Measurements from ENCODE around the gene PRKCB. TPM values are rescaled to one million over a fixed set of nuclear protein-coding genes. Genes with fewer than 3 reads are reported as not detected.
"Not testable (repeated sequence)": the region's sequence is repeated elsewhere in the genome, so short reads cannot be mapped to it uniquely, and the experiment has no call there.

Gene PRKCB
- total and polyA plus RNA-seq, 12 donors = 0.30 to 8.8 (median 1.1) TPM

DNA sequence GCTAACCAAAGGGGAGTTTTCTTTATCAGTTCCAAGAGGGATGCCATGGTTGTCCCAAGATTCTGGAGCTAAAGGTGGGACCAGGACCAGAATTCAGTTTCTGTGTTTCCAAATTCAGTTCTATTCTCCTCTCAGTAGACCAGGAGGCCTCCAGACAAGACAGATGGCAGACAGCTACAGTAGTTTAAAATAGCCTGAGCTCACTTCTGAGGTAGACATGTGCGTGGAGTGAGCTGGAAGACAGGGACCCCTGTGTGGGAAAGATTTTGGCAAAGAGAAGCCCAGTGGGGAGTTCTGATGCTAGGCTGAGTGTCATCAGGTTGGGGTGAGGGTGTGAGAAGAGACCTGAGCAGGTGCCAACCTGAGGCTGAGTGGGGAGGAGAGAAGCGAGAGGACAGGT lies 95.4 kb downstream of the PRKCB start:
- no peak for ATAC-seq
- Histone ChIP-seq H3K36me3 (no peaks in the 10 kb centered on the region), H3K4me1 (no peaks in the 10 kb centered on the region), H3K9me3 (no peaks in the 10 kb centered on the region), H3K4me3 (no peak overlapping the region), H3K27me3 (peaks cover 0 to 6% (median 0%) of the 10 kb centered on the region in 7 donors), H3K27ac (no peak overlapping the region)
- no peak for DNase-seq
- WGBS, 2 donors = 85 to 89% methylated on average over 2 of the region's 2 CpGs
- TF ChIP-seq, protein P1, sequence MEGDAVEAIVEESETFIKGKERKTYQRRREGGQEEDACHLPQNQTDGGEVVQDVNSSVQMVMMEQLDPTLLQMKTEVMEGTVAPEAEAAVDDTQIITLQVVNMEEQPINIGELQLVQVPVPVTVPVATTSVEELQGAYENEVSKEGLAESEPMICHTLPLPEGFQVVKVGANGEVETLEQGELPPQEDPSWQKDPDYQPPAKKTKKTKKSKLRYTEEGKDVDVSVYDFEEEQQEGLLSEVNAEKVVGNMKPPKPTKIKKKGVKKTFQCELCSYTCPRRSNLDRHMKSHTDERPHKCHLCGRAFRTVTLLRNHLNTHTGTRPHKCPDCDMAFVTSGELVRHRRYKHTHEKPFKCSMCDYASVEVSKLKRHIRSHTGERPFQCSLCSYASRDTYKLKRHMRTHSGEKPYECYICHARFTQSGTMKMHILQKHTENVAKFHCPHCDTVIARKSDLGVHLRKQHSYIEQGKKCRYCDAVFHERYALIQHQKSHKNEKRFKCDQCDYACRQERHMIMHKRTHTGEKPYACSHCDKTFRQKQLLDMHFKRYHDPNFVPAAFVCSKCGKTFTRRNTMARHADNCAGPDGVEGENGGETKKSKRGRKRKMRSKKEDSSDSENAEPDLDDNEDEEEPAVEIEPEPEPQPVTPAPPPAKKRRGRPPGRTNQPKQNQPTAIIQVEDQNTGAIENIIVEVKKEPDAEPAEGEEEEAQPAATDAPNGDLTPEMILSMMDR (IDR thresholded peaks at IDR 0.05) = no peak
- intact Hi-C loops (cut with DNase I) = loop anchor here in 1 of 10 donors (10.0 kb wide), 1 partner anchor 64 kb away; no protein-coding TSS in a partner anchor

DNA sequence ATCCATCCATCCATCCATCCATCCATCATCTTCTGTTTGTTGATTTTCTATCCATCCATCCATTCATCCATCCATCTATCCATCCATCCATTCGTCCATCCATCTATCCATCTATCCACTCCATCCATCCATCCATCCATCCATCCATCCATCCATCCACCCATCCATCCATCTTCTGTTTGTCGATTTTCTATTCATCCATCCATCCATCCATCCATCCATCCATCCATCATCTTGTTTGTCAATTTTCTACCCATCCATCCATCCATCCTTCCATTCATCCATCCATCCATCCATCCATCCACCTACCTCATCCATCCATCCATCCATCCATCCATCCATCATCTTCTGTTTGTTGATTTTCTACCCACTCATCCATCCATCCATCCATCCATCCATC lies 97.9 kb downstream of the PRKCB start:
- WGBS, 2 donors = 75 to 82% methylated on average over 2 of the region's 2 CpGs
- not testable (repeated sequence) for H3K4me1 ChIP-seq, H3K27ac ChIP-seq, H3K9me3 ChIP-seq, DNase-seq, H3K36me3 ChIP-seq, H3K4me3 ChIP-seq, ATAC-seq
- intact Hi-C loops (cut with DNase I) = loop anchor here in 1 of 10 donors (10.0 kb wide), 1 partner anchor 61 kb away; no protein-coding TSS in a partner anchor
- peaks cover 0 to 15% (median 0%) of the 10 kb centered on the region in 7 donors for H3K27me3 ChIP-seq

DNA sequence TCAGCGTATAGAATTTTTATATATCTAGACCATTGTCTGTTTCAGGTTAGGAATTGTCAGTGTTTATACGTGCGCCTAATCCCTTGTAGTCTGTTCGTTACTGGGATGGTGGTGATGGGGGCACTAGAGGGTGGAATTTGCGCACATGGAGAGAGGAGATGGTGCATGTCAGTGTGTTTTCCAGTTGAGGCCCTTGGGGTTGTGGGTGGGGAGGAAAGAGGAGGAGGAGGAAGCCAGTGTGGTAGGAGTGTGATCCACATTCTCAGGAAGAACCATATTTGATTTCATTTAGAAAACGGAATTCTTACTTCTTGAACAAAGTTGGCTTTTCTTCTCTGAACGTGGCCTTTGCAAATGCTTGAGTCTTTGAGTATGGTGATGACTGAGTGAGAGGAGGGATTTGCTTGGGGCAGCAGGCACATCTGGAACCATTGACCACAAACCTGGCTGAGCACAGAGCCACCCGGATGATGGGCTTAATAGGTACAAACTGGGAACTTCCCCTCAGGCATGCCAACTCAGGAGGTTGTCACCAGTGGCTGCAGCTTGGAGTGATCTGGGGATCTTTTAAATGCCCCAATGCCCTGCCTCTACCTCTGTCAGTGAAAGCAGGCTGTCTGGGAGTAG lies 98.9 kb downstream of the PRKCB start:
- Histone ChIP-seq H3K27ac (no peak overlapping the region), H3K4me1 (no peaks in the 10 kb centered on the region), H3K27me3 (peaks cover 0 to 15% (median 0%) of the 10 kb centered on the region in 7 donors), H3K4me3 (no peak overlapping the region), H3K36me3 (no peaks in the 10 kb centered on the region), H3K9me3 (no peaks in the 10 kb centered on the region)
- no peak for ATAC-seq
- intact Hi-C loops (cut with DNase I) = loop anchor here in 1 of 10 donors (10.0 kb wide), 1 partner anchor 60 kb away; no protein-coding TSS in a partner anchor
- no peak for DNase-seq
- 79 to 81% methylated on average over 8 of the region's 8 CpGs for WGBS, 2 donors
- TF ChIP-seq, protein P1 (IDR thresholded peaks at IDR 0.05) = no peak

DNA sequence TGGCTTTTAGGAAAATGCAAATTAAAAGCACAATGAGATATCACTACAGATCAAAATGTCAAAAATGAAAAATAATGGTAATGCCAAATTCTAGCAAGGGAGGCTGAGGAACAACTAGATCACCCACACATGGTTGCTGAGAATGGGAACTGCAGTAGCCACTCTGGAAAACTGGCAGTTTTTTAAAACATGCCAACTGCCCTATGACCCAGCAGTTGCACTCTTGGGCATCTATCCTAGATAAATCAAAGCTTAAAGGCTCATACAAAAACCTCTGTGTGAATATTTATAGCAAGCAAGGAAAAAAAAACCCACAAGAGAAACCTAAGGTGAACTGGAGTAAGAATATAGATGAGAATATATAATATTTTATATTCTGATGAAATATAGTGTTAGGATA lies 104.3 kb downstream of the PRKCB start:
- H3K9me3 ChIP-seq = no peaks in the 10 kb centered on the region
- H3K27ac ChIP-seq = no peak overlapping the region
- DNase-seq (no peak), ATAC-seq (no peak)
- H3K4me1 ChIP-seq = peaks cover 0 to 4% (median 0%) of the 10 kb centered on the region in 9 donors
- H3K36me3 ChIP-seq = no peaks in the 10 kb centered on the region
- H3K4me3 ChIP-seq = no peak overlapping the region
- intact Hi-C loops (cut with DNase I) = loop anchor here in 1 of 10 donors (10.0 kb wide), 1 partner anchor 55 kb away; no protein-coding TSS in a partner anchor
- TF ChIP-seq, protein P1 (IDR thresholded peaks at IDR 0.05) = no peak
- peaks cover 0 to 15% (median 0%) of the 10 kb centered on the region in 7 donors for H3K27me3 ChIP-seq

DNA sequence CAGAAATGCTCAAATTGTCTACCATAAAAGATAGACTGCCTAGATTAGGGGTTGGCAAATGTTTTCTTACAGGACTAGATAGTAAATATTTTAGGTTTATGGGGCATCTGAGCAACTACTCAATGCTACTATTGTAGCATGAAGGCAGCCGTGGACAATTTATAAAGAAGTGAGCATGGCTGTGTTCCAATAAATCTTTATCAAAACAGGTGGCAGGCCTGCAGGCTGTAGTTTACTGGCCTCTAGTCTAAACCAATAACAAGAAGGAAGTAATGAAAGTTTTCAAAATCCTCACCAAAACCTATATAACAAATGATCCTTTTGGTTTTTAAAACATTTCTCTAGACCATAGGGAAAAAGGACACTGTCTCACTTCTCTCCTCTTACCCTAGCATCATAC lies 105.2 kb downstream of the PRKCB start:
- DNase-seq = no peak
- 40 to 42% methylated on average over 1 of the region's 1 CpG for WGBS, 2 donors
- no peaks in the 10 kb centered on the region for H3K9me3 ChIP-seq
- peaks cover 0 to 11% (median 0%) of the 10 kb centered on the region in 7 donors for H3K27me3 ChIP-seq
- H3K4me1 ChIP-seq = peaks cover 0 to 4% (median 0%) of the 10 kb centered on the region in 9 donors
- H3K36me3 ChIP-seq = no peaks in the 10 kb centered on the region
- ATAC-seq = no peak
- TF ChIP-seq, protein P1 (IDR thresholded peaks at IDR 0.05) = no peak
- intact Hi-C loops (cut with DNase I) = loop anchor here in 1 of 10 donors (10.0 kb wide), 1 partner anchor 56 kb away; no protein-coding TSS in a partner anchor
- no peak overlapping the region for H3K4me3 ChIP-seq
- no peak overlapping the region for H3K27ac ChIP-seq
